HL-60 (cell line): Measurements from ENCODE around the gene DAAM2.

Source experiments
- DNase-seq, 2 experiments: peaks; one replicate each; pipeline ENCODE4 v3.0.0-alpha.2; 2010 to 2020; ENCODE audit warnings: low read depth in 1 of 2, low spot score in 1 of 2
- H3K27ac ChIP-seq: fragments of 250-450 bp; sonication (Bioruptor Pico); replicated peaks from 2 replicates; pipeline ENCODE4 v1.5.1; 2020; ENCODE audit warnings: mild to moderate bottlenecking, moderate library complexity
- H3K27me3 ChIP-seq: fragments of 250-450 bp; sonication (Bioruptor Pico); 2 replicates; pipeline ENCODE4 v1.5.1; 2021; ENCODE audit warnings: mild to moderate bottlenecking, moderate library complexity; ENCODE audit not compliant: insufficient read depth, poor library complexity, severe bottlenecking
- H3K4me3 ChIP-seq: replicated peaks from 2 replicates; pipeline ENCODE4 v1.5.1; 2011; ENCODE audit warnings: mild to moderate bottlenecking, control low read depth, low read length; ENCODE audit not compliant: insufficient read depth
- CTCF ChIP-seq: IDR thresholded peaks from one replicate; pipeline ENCODE4 v1.5.1; 2011; ENCODE audit warnings: low read length, control low read depth, inconsistent platforms; ENCODE audit not compliant: insufficient read depth
- GABPA ChIP-seq: IDR thresholded peaks from 2 replicates; pipeline ENCODE4 v1.6.1; 2012; ENCODE audit warnings: low read depth
- POLR2AphosphoS5 ChIP-seq: IDR thresholded peaks from 2 replicates; pipeline ENCODE4 v1.6.1; 2012; ENCODE audit warnings: low read depth
- REST ChIP-seq: IDR thresholded peaks from 2 replicates; pipeline ENCODE4 v1.6.1; 2012; ENCODE audit warnings: low read depth; ENCODE audit not compliant: insufficient replicate concordance
- SPI1 ChIP-seq: IDR thresholded peaks from 2 replicates; pipeline ENCODE4 v1.6.1; 2012; ENCODE audit warnings: low read depth, mild to moderate bottlenecking, borderline replicate concordance

The DAAM2 gene

GRCh38 chr6:39923394-39923793 is 131.2 kb downstream of the DAAM2 start:
- no peak for DNase-seq
- no peak for TF ChIP-seq SPI1
- TF ChIP-seq CTCF = no peak
- no peak for TF ChIP-seq REST
- TF ChIP-seq GABPA = no peak
- no peak for TF ChIP-seq POLR2AphosphoS5
- Histone ChIP-seq H3K27me3 (no peaks in the 10 kb centered on the region), H3K27ac (no peak overlapping the region), H3K4me3 (no peak overlapping the region)

- Histone ChIP-seq H3K4me3 (no peak overlapping the region), H3K27me3 (no peaks in the 10 kb centered on the region), H3K27ac (no peak overlapping the region)
- no peak for DNase-seq
- TF ChIP-seq CTCF (no peak), POLR2AphosphoS5 (no peak), REST (no peak)
These were observed 131.7 kb downstream of the DAAM2 start for GRCh38 chr6:39923861-39924260.

- H3K27me3 ChIP-seq = no peaks in the 10 kb centered on the region
These were observed 132.1 kb downstream of the DAAM2 start for GRCh38 chr6:39924283-39924682.

More at GRCh38 chr6:39924283-39924682, 132.1 kb downstream of the DAAM2 start:
- DNase-seq = no peak
- Histone ChIP-seq H3K27ac (no peak overlapping the region), H3K4me3 (no peak overlapping the region)
- no peak for TF ChIP-seq SPI1
- TF ChIP-seq REST = no peak
- no peak for TF ChIP-seq CTCF
- TF ChIP-seq GABPA = no peak
- TF ChIP-seq POLR2AphosphoS5 = no peak
